ENCODE data around the gene ANO9.

The ANO9 gene

DNA sequence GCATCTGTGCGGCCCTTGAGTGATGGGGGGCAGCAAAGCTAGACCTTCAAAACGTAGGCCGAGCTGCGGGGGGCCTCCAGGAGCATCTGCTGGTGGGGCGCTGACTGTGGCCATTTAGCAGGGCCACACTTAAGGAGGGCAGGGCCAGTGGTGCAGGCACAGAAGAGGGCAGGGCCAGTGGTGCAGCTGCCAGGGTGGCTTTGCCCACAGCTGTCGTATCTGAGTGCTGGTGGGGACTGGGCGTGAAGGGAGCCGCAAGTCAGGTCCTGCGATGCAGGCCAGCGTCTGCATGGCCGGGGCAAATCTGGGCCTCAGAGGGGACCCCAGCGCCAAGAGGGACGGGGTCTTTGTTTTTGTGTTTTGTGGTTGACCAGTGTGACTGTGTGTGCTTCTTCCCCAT is 37.5 kb upstream of the ANO9 start:
- no peaks in the 10 kb centered on the region for H3K9me3 ChIP-seq
- intact Hi-C loops (cut with DNase I; ENCODE audit: low total_unique reads) = no loop called here
- H3K4me3 ChIP-seq = no peak overlapping the region
- H3K27ac ChIP-seq = no peak overlapping the region
- H3K27me3 ChIP-seq = no peaks in the 10 kb centered on the region
- H3K36me3 ChIP-seq = peaks cover 0 to 10% (median 10%) of the 10 kb centered on the region in 3 donors
- no peak for DNase-seq
- TF ChIP-seq, protein P1, sequence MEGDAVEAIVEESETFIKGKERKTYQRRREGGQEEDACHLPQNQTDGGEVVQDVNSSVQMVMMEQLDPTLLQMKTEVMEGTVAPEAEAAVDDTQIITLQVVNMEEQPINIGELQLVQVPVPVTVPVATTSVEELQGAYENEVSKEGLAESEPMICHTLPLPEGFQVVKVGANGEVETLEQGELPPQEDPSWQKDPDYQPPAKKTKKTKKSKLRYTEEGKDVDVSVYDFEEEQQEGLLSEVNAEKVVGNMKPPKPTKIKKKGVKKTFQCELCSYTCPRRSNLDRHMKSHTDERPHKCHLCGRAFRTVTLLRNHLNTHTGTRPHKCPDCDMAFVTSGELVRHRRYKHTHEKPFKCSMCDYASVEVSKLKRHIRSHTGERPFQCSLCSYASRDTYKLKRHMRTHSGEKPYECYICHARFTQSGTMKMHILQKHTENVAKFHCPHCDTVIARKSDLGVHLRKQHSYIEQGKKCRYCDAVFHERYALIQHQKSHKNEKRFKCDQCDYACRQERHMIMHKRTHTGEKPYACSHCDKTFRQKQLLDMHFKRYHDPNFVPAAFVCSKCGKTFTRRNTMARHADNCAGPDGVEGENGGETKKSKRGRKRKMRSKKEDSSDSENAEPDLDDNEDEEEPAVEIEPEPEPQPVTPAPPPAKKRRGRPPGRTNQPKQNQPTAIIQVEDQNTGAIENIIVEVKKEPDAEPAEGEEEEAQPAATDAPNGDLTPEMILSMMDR (IDR thresholded peaks at IDR 0.05) = no peak
- no peaks in the 10 kb centered on the region for H3K4me1 ChIP-seq

DNA sequence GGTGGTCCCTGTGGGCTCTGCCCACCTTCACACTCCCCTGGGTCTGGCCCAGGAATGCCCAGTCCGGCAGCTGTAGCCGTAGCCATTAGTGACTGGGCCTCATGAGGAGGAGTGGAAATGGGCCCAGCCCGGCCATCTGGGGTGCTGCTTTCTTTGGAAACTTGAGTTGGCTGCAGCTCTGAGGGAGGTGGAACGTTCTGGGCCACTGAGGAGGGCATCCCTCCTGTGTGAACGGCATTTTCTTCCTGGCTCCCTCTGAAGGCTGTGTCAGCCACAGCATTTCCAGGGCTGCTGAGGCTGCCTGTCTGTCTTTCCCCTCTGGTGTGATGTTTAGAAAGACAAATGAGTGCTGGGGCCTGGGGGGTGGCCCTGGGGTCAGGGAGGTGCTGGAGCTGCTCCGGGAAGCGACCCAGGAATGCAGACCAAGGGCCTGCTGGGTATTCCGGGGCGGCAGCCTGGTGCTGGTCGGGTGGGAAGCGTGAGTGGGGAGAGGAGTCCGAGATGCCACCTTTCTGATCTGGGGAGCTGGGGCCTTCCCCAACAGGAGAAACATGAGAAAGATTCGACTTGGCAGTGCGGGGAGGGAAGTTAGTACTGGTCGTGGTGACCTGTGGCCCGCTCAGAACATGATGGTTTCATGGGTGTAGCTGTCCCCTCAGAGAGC is 35.4 kb upstream of the ANO9 start:
- no peaks in the 10 kb centered on the region for H3K9me3 ChIP-seq
- intact Hi-C loops (cut with DNase I; ENCODE audit: low total_unique reads) = no loop called here
- H3K4me1 ChIP-seq = no peaks in the 10 kb centered on the region
- H3K4me3 ChIP-seq = no peak overlapping the region
- H3K27me3 ChIP-seq = no peaks in the 10 kb centered on the region
- DNase-seq = no peak
- H3K36me3 ChIP-seq = peaks cover 0 to 10% (median 10%) of the 10 kb centered on the region in 3 donors
- TF ChIP-seq, protein P1 (IDR thresholded peaks at IDR 0.05) = no peak
- no peak overlapping the region for H3K27ac ChIP-seq

DNA sequence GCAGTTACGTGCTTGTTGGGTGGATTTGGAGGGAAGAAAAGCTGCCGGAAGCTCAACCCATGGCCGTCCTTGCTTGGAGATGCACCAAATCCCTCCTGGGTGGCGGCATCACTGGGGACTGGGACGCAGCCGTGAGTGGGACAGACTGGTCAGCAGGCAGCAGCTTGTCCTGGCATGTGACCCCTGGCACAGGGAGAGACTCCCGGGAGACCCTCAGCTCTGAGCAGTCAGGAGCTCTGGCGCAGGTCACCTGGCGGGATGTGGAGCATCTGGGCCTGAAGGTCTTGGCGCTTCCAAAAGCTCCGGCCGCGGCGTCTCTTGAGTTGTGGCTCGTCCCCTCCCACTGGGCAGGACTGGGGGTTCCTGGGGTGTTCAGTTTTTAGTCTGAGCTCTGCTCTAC is 34.6 kb upstream of the ANO9 start:
- Histone ChIP-seq H3K27ac (no peak overlapping the region), H3K36me3 (peaks cover 0 to 10% (median 10%) of the 10 kb centered on the region in 3 donors), H3K4me3 (no peak overlapping the region), H3K9me3 (no peaks in the 10 kb centered on the region), H3K4me1 (no peaks in the 10 kb centered on the region), H3K27me3 (no peaks in the 10 kb centered on the region)
- DNase-seq = no peak
- TF ChIP-seq, protein P1 (IDR thresholded peaks at IDR 0.05) = no peak
- intact Hi-C loops (cut with DNase I; ENCODE audit: low total_unique reads) = no loop called here

DNA sequence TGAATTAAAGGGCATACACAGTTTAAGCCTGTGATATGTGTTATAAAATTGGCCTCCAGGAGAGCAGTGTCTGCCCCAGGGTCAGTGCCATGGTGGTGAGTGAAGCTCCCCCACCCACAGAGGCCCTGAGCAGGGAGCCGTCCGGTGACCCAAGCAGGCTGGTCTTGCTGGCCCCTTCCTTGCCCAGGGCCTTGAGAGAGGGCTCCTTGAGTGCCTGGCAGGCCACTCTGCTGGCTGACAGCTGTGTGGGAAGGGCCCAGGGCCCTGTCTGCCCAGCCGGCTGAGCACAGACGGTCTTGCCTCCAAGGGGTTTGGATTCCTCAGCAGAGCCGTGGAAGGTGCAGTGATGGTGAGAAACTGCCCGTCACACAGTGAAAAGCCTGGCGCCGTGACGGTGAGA is 34.1 kb upstream of the ANO9 start:
- H3K4me3 ChIP-seq = no peak overlapping the region
- no peaks in the 10 kb centered on the region for H3K27me3 ChIP-seq
- H3K36me3 ChIP-seq = peaks cover 0 to 10% (median 10%) of the 10 kb centered on the region in 3 donors
- peaks cover 0 to under 1% (median 0%) of the 10 kb centered on the region in 4 donors for H3K4me1 ChIP-seq
- no peaks in the 10 kb centered on the region for H3K9me3 ChIP-seq
- no peak for DNase-seq
- TF ChIP-seq, protein P1 (IDR thresholded peaks at IDR 0.05) = no peak
- intact Hi-C loops (cut with DNase I; ENCODE audit: low total_unique reads) = no loop called here
- H3K27ac ChIP-seq = no peak overlapping the region

DNA sequence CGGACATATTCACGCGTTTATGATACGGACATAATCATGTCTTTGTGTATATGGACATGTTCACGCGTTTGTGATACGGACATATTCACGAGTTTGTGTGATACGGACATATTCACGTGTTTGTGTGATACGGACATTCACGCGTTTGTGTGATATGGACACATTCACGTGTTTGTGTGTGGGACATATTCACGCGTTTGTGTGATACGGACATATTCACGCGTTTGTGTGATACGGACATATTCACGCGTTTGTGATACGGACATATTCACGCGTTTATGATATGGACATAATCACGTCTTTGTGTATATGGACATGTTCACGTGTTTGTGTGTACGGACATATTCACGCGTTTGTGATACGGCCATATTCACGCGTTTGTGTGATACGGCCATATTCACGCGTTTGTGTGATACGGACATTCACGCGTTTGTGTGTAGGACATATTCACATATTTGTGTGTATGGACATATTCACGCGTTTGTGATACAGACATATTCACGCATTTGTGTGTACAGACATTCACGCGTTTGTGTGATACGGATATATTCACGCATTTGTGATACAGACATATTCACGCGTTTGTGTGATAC is 33.2 kb upstream of the ANO9 start:
- DNase-seq = no peak
- no peaks in the 10 kb centered on the region for H3K9me3 ChIP-seq
- no peaks in the 10 kb centered on the region for H3K27me3 ChIP-seq
- H3K4me1 ChIP-seq = peaks cover 2 to 10% (median 5%) of the 10 kb centered on the region in 4 donors
- H3K27ac ChIP-seq = no peak overlapping the region
- TF ChIP-seq, protein P1 (IDR thresholded peaks at IDR 0.05) = no peak
- peaks cover 0 to 10% (median 10%) of the 10 kb centered on the region in 3 donors for H3K36me3 ChIP-seq
- H3K4me3 ChIP-seq = no peak overlapping the region
- intact Hi-C loops (cut with DNase I; ENCODE audit: low total_unique reads) = no loop called here
